NCI-H146 treated with DMSO at 0.1 percent for 48 hours (cell line): ENCODE data around the gene TYK2.
"Not testable (repeated sequence)": the region's sequence is repeated elsewhere in the genome, so short reads cannot be mapped to it uniquely, and the experiment has no call there.

Source experiments
- DNase-seq: peaks from one replicate; lab custom pipeline; 2025; ENCODE audit not compliant: unreplicated experiment; lab: John Stamatoyannopoulos, UW

TYK2 gene

DNA sequence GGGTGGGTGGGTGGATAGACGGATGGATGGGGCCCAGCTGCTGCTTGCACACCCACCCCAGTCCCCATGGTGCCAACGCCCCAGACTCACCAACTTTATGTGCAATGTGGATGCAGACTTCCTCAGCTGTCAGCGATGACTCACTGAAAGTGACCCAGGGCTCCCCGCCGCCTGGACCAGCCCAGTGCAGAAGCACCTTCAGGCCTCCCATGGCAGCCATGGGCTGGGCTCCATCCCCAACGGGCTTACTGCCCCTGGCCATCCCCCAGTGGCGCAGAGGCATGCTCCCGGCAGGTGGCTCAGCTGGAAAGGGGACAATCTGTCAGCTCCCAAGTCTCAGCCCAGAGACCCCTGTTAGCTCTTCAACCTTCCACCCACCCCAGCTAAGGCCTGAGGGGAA, 2.2 kb downstream of the TYK2 start:
- no peak for DNase-seq

DNA sequence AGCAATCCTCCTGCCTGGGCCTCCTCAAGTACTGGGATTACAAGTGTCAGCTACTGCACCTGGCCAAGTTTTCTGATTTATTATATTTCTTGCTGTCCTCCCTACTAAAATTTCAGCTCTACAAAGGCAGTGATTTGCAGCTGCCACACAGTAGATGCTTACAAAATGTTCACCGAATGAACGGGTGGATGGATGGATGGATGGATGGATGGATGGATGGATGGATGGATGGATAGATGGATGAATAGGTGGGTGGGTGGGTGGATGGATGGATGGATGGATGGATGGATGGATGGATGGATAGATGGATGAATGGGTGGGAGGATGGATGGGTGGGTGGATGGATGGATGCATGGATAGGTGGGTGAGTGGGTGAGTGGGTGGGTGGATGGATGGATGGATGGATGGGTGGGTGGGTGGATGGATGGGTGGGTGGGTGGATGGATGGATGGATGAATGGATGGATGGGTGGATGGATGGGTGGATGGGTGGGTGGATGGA, 3.2 kb downstream of the TYK2 start:
- DNase-seq, result not testable (repeated sequence)

DNA sequence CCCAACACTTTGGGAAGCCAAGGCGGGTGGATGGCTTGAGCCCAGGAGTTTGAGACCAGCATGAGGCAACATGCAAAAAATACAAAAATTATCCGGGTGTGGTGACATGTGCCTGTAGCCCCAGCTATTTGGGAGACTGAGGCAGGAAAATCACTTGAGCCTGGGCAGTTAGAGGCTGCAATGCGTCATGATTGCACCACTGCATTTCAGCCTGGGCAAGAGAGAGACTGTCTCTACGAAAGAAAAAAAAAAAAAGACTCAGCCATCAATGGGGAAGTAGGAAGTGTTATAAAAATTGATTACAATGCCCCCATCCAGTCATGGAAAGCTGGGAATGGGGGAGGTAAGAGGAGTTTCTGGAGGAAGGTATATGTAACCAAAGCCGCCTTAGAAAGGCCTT, 5.4 kb downstream of the TYK2 start:
- DNase-seq, result no peak

DNA sequence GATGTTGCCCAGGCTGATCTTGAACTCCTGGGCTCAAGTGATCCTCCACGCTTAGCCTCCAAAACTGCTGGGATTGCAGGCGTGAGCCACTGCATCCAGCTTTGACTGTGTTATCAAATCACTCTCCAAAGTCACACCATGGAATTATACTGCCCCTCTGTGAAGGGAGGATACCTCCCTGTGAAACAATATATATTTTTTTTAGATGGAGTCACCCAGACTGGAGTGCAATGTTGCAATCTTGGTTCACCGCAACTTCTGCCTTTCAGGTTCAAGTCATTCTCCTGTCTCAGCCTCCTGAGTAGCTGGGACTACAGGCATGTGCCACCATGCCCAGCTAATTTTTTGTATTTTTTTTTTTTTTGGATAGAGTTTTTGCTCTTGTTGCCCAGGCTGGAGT, 7.7 kb downstream of the TYK2 start:
- DNase-seq, result no peak

DNA sequence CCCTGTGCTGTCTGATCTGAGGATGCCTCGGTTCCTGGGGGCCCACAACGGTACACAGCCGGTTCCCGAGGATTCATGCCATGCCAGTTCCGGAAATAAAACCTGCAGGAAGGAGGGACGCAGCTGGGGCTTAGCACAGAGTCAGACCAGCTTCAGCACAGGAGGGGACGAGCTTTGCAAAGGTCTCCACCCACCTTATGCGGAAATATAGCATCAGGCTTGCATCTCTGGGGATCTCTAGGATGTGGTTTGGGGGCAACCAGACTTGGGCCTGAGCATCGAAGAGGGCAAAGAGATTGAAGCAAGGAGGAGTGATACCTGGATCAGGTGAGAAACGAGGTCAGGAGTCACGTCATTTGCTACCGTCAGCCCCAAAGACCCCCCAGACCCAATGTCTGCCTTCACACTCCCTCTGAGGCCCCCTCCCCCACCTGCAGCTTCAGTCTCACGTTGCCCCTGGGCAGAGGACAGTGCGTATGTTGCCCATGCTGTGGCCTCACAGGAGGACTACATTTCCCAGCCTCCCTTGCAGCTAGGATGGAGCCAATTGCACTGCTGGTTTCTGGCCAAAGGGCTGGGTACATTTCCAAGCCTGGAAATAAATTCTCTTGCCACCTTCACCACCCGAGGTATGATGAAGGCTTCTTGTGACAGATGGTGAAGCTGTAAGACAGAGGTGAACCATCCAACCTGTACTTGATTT, 12.1 kb downstream of the TYK2 start:
- no peak for DNase-seq

DNA sequence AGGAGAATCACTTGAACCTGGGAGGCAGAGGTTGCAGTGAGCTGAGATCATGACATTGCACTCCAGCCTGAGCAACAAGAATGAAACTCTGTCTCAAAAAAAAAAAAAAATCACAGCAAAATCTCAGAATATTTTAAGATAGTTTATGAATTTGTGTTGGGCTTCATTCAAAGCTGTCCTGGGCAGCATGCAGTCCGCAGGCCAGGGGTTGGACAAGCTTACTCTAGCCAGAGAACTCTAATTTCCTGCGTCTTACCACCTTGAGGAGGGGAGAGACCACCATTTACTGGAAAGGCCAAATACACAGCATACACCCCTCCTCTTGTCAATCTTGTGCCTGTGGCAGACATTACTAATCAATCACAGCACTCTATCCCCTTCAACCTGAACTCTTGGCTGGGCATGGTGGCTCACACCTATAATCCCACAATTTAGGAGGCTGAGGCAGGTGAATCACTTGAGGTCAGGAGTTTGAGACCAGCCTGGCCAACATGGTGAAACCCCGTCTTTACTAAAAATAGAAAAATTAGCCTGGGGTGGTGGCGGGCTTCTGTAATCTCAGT, 13.3 kb downstream of the TYK2 start:
- DNase-seq, result not testable (repeated sequence)

DNA sequence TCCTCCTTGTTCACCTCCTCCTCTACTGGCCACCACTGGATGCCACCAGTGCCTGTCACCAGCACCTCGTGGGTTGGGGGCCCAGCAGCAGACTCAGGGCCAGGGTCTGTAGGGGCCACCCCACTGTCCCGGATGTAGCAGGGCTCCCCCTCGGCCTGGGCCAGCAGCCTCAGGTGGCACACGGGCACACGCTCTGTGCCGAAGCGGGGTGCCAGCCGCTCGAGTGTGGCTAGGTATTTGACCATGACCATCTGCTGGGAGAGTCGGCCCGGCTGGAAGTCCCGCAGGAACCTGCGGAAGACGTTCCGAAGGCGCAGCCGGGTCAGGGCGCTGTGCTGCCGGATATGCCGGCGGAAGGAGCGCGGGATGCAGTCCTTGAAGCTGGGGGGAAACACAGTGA, 14.9 kb downstream of the TYK2 start:
- DNase-seq, result no peak

DNA sequence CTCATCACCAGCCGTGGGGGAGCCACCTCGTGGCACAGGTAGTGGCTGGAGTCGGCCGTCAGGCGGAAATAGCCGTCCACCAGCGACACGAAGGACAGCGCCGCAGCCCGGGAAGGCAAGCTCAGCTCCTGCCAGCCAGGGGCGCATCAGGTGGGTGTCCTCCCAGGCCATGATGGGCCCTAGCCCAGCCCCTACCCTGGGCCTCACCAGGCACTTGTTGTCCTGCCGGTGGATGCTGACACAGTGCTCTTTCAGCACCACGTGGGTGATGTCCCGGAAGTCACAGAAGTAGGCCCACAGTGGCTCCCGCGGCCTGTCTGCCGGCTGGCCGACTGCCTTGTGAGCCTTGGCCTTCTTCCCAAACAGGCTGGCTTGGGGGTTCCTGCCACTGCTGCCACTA, 15.7 kb downstream of the TYK2 start:
- DNase-seq, result no peak

DNA sequence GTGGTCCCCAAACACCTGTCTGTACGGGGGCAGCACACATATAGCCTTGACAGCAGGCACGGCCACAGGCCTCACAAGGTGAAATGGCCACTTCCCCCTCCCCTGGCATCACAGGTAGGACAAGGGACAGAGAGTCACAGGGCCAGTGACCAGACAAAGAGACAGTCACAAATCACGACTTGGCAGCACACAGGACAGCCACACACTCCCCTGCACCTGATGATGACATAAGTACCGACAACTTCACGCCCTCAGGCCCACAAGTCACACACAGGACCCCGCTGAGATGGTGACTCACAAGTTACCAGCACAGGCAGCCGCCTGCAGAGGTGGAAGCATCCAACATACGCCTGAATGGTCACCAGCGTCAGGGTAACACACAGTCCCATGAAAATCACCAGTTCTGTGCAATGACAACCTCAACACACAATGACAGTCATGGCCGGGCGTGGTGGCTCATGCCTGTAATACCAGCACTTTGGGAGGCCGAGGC, 16.5 kb downstream of the TYK2 start:
- no peak for DNase-seq

DNA sequence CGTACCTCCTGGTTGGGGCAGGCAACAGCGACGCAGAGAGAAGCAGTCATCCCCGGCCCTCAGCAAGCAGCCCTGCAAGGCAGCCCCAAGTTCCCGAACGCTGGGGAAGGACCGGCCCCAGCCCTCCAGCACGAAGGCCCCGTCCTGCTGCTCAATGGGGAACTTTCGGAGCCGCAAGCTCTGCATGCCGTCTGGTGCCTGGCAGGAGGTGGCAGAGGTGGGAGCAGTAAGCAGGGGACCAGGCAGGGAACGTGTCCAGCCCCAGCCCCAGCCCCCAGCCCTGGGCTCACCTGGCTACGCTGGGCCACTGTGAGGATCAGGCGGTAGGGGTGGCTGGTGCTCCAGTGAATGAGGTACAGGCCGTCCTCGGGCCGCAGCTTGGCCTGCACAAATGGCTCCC, 18.1 kb downstream of the TYK2 start:
- no peak for DNase-seq

DNA sequence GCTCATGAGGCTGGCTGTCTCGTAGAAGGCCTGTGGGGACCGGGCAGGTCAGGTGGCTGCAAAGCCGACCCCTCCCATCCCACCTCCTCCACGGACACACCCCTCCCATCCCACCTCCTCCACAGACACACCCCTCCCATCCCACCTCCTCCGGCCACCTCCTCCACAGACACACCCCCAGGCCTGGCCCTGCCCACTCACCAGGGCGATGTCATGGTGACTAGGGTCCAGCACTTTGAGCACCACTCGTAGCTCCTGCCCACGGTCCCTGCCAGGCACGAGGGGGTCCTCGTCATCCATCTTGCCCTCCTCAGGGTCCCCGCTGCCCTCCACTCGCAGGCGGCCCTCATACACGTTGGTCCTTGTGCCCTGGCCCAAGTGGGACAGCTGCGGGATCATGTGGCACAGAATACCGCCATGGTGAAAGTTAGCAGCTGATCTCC, 18.8 kb downstream of the TYK2 start:
- no peak for DNase-seq

DNA sequence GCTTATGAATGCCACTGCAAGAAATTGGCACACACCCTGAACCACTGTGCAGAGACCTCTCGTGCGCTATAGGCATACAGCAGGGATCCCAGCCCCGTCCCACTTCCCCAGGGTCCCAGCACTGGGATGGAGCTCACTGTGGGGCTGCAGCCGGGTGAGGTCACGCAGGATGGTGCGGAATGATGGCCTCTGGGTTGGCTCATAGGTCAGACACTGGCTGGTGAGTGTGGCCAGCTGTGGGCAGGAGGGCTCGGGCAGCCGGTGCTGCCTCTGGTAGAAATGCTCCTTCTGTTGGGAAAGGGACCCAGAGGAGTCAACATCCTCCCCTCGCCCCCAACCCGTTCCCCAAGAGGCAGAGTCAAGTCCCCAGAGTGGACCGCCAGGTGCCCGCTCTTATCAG, 23.9 kb downstream of the TYK2 start:
- DNase-seq, result no peak

DNA sequence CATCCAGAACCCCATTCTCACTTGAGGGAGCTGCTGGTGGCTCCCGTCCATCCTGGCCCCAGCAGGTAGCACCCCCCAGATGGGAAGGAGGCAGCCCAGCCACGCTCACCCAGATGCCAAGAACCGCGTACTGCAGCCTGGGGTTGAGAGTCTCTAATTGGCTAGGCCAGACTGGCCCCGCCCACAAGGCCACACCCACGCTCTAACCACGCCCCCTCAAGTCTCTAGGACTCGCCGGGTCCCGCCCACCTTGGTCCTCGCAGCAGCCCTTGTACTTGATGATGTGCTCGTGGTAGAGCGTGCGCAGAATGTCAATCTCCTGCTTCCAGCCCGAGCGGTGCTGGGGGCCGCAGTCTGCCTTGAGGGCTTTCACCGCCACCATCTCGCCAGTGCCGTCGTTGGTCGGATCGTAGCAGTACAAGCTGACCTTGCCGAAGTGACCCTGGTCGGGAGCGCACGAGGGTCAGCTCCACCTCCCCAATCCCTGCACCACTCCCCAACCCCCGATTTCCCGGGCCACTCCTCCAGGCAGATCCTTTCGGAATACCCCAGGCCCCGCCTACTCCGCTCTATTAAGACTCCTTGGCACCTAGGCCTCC, 26.5 kb downstream of the TYK2 start:
- no peak for DNase-seq

DNA sequence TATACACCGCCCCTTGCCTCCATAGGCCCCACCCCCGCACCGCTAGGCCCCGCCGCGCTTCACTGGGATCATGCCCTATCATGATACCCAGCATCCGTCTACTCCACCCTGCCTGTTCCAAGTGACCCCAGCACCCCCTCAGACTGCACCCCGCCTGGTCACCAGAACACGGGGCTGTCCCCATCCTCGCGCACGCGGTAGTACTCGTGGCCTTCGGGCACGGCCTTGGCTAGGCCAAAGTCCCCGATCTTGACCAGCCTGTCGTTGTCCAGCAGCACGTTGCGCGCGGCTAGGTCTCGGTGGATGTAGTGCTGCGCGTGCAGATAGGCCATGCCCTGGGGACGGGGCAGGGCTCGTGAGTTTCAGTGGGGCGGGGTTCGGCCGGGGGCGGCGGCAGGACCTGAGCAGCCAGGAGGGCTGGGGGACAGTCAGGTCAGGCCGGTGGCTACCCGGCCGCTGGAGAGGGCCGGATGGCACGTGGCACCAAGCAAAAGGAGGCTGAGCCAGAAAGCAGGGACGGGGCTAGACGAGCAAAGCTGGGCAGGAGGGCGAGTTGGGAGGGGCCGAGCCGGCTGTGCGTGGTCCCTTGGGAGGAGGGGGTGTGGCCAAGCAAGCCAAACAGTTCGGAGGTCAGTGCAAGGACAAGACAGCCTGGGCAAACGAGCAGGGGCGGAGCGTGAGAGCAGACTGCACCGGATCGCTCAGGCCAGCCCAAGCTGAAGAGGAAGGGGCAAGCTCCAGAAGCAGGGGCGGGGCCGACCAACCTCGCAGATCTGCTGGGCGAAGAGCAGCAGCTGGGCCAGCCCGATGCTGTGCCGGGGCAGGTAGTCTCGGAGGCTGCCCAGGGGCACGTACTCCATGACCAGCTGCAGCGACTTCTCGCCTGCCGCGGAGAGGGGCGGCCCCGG, 27.4 kb downstream of the TYK2 start:
- no peak for DNase-seq

DNA sequence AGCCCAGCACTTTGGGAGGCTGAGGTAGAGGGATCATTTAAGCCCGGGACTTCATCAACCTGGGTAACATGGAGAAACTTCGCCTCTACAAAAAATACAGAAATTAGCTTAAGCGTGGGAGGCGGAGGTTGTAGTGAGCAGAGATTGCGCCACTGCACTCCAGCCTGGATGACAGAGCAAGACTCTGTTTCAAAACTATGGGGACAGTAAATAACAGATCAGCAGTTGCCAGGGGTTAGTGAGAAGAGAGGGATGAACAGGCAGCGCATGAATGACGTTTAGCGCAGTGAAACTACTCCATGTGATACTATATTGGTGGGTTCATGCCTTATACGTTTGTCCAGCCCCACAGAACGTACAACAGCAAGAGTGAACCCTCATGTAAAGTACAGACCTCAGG, 33.9 kb downstream of the TYK2 start:
- no peak for DNase-seq

DNA sequence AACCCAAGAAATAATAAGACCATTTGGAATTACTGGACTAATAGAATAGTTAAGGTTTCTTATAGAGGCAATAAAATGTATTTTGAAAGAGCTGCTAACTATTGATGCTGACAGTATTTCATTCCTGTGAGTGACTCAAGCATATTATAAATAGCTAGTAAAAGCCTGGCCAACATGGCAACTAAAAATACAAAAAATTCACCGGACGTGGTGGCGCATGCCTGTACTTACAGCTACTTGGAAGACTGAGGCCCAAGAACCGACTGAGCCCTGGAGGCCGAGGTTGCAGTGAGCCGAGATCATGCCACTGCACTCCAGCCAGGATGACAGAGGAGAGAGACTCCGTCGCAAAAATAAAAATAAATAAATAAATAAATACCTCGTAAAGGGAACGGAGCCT, 35.6 kb downstream of the TYK2 start:
- DNase-seq, result no peak

DNA sequence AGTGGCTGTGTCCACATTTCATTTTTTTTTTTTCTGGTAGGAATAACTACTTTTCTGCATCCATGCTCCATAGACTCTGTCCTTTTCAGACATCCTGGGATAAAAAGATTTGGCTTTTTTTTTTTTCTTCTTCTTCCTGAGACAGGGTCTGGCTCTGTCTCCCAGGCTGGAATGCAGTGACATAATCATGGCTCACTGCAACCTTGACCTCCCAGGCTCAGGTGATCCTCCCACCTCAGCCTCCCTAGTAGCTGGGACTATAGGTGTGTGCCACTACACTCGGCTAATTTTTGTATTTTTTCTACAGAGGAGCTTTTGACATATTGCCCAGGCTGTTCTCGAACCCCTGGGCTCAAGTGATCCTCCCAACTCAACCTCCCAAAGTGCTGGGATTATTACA, 36.9 kb downstream of the TYK2 start:
- DNase-seq, result no peak

DNA sequence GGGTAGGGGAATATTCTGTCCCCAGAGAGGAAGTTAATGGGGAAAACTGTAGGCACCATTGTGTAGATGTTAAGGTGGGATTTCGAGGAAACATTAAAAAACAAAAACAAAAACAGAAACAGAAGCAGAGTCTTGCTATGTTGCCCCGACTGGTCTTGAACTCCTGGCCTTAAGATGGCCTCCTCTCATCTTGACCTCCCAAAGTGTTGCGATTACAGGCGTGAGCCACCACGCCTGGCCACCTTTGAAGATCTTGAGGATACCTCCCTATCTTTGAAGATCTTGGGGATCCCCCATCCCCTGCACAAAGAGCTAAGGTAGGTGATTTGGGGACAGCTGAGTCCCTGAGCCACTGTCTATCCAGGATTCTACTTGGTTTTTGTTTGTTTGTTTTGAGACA, 40.4 kb downstream of the TYK2 start:
- DNase-seq, result no peak

DNA sequence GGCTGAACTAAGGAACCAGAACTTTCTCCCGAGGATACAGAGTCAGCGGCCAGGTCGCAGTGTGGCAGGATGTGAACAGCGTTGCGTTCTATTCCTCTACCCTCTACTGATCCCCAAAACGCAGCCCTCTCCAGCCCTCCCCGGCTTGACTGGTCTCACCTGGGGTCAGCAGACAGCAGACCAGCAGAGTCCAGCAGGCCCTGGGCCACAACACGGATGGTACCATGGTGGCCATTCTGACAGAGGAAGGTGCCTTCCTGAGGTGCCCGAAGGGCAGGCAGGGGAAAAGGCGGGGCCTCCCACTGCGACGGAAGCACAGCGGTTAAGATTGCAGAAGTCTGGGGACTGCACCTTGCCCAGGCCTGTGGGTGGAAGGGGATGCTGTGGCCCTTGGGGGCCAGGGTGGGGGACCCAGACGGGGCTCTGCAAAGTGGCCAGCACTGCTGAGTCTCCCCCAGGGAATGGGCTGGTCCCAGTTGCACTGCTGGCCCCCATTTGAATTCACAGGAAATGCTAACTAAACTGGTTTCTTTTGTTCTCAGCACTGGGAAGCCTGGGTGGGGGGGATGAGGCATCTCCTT, 40.9 kb downstream of the TYK2 start, which contains the start of gene ICAM3:
Gene ICAM3 (minus strand): TSS at position 245 of the 581 bp plus-strand sequence. CDS start 10 bp downstream, at position 235.
- DNase-seq, result no peak

DNA sequence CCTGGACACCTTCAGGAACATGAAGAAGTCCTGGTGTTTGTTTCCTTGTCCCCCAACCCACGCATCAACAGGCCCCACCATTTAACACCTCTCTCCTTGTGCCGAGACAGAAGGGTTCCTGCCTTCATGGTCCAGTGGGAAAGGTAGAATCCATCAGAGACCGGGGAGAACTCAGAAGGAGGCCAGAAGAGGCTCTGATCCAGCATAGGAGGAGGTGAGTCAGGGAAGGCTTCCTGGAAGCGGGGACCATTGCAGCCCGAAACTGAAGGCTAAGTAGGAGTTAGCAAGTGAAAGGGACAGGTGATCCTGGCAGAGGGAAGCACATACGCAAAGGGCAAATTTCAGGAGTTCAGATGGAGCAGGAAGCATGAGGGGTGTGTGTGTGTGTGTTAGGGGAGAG, 41.4 kb downstream of the TYK2 start:
- DNase-seq, result no peak

DNA sequence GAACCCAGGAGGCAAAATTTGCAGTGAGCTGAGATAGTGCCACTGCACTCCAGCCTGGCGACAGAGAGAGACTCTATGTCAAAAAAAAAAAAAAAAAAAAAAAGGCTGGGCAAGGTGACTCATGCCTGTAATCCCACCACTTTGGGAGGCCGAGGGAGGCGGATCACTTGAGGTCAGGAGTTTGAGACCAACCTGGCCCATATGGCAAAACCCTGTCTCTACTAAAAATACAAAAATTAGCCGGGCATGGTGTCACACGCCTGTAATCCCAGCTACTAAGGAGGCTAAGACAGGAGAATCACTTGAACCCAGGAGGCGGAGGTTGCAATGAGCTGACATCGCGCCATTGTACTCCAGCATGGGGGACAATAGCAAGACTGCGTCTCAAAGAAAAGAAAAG, 43.6 kb downstream of the TYK2 start:
- not testable (repeated sequence) for DNase-seq
